Stimulated activated CD4-positive, alpha-beta T cell treated with anti-CD3 and anti-CD28 coated beads, Interleukin-2, amount 100 ng/mL, for 4 hours (primary cell): Measurements from ENCODE around the gene MLXIP.
"Not testable (repeated sequence)": the region's sequence is repeated elsewhere in the genome, so short reads cannot be mapped to it uniquely, and the experiment has no call there.

Source experiments
- DNase-seq: peaks from one replicate; pipeline ENCODE4 v3.0.0-alpha.2; 2020; ENCODE audit warnings: low read depth

MLXIP gene

DNA sequence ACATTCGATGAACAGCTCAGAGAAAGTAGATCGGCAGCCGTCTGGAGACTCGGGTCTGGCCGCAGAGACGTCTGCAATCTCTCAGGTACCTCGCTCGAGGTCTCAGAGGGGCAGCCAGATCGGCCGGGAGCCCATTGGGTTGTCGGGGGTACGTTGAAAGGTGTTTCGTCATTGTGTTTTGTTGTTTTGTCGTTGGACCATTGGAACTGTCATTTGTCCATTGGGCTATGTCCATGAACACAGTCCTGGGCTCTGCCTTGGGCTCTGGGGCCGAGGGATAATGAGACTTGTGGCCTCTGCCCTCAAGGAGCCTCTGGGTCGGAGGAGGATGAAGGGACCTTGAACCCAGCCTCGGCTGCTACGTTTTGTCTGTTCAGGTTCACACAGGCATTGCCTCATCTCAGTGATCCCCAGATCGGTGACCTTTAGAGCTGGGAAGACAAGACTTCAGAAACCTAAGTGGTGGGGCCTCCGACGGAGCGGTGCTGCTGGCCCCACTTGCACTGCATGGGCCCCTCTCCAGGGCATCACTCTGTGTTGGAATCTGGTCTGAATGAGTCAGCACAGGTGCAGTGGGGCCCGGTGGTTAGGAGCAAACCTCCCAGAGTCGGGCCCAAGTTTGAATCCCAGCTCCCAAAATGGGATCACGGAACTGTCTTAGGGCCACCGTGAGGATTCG is 23.6 kb upstream of the MLXIP start:
- DNase-seq: no peak

DNA sequence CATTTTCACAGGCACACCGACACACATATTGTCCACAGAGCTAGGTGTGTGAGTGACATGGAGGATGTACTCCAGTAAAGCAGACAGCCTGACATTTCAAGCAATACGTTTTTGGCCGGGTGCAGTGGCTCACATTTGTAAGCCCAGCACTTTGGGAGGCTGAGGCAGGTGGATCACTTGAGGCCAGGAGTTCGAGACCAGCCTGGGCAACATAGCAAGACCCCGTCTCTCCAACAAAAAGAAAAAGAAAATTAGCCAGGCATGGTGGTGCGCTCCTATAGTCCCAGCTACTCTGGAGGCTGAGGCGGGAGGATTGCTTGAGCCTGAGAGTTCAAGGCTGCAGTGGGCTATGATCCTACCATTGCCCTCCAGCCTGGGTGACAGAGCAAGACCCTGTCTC is 22.1 kb upstream of the MLXIP start:
- not testable (repeated sequence) for DNase-seq

GRCh38 chr12:122057007-122057735 is 21.4 kb upstream of the MLXIP start:
- DNase-seq: no peak

DNA sequence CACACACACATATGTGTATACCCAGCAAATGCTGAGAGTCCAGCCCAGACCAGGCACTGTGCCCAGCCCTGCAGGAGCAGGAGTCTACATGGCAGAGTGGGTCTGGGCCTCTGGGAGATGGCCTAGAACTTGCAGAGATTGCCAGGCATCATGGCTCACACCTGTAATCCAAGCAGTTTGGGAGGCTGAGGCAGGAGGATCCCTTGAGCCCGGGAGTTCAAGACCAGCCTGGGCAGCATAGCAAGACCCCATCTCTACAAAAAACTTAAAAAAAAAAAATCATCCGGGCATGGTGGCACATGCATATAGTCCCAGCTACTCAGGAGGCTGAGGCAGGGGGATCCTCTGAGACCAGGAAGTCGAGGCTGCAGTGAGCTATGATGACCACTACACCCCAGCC is 20.8 kb upstream of the MLXIP start:
- no peak for DNase-seq

DNA sequence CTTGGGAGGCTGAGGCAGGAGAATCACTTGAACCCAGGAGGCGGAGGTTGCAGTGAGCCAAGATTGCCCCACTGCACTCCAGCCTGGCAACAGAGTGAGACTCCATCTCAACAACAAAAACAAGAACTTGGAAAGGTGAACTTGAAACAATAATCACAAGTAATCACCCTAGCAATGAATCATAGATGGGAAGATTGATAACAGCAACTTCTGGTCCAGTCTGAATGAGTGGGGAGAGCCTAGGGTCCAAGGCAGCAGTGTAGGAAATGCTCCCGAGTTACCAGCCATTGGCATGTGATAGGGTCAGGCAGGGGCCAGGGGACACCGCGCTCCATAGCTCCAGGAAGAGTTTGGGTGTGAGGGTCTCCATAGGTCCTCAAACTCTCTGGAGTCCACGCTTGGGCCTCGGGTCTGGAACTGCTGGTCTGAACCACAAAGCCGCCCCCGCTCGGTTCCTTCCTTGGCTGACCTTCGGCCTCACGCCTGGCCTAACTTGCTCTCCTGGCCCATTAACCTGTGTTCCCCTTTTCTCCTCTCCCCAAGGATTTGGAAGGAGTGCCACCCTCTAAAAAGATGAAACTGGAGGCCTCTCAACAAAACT is 19.9 kb upstream of the MLXIP start:
- no peak for DNase-seq

DNA sequence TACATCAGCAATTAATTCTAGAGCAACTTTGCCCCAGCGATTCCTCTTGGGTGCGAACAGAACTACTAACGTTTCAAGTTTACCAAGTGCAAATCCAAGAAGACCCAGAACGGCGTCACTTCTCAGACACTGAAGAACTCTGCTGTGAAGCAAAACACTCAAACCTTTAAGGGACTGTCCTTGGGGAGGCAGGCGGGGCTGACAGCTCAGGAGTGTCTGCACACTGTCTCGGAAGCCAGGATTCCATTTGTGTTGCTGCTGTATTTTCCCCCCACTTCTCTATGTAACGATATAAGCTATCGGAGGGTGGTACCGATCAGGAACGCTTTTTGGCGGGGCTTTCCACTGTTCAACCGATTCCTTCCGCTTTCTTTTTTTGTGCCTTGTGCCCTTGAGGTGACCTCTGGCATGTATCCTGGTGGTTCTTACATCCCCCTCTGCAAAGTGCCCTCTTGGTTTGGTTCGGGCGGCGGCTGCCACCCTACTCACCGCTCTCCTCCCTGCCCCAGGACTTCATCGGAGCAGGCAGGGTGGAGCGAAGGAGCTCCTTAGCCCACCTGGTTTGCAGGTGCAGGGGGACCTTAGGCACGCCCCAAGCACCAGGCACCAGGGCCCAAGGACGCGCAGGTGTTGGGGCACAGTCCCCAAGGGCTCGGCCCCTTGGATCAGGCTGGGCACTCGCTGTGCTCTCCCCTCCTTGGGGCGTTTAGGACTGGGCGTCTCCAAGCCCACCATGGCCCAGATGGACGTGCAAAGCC is 19.2 kb upstream of the MLXIP start:
- DNase-seq: no peak

DNA sequence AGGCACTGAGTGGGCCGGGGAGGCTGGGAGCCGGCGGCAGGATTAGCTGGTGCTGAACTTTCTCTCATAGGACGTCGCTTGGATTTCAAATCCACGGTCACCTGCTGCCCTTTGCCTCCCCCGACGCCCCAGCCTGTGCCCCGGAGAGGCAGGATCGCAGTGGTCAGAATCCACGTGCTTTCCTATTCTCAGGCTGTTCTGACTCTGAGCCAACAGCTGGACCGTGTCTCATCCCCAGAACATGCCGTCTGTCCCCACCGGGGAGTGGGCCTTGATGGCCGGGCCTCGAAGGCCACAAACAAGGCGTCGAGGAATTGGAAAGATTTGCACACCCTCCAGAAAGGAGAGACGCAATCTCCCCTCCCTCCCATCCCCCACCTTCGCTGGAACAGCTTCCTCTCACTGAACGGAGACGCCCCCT is 18.5 kb upstream of the MLXIP start:
- no peak for DNase-seq

- no peak for DNase-seq
Observed at GRCh38 chr12:122061253-122061652, 17.3 kb upstream of the MLXIP start.

DNA sequence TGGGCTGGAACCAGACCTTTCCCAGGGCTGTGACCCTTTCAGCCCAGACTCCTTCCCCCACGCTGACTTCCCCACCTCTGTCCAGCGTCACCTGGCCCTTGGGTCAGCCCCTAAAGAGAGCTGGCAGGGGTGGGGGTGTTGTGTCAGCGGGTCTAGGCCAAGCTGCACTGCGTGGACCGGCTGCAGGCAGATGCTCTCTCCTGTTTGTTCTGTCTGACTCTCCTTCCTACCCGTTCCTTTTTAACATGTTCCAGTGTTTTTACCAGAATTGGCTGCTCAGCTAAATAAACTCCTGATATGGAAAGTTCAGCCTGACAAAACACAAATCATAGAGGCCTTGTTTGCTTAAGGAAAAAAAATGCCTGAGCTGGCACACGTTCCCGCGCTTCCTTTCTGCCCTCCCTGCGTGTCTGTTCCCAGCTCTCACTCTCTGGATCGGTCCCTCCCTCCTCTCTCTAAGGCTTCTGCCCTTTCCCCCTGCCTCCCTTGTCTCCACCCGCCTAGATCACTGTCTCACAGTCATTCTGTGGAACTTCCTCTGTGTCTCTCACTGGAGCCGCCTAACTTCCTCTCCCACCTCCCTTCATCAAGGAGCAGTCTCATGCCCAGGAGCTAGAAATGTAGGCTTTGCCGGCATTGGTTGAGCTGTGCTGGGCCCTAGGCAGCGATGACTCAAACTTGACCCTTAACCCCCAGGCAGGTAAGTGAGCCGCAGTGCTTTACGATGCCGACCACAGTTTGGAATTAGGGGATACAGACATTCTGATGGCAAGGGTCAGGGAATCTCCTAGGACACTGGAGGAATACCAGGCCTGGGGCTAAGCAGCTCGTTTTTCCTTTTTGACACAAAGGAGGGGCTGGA is 15.5 kb upstream of the MLXIP start:
- DNase-seq: no peak

DNA sequence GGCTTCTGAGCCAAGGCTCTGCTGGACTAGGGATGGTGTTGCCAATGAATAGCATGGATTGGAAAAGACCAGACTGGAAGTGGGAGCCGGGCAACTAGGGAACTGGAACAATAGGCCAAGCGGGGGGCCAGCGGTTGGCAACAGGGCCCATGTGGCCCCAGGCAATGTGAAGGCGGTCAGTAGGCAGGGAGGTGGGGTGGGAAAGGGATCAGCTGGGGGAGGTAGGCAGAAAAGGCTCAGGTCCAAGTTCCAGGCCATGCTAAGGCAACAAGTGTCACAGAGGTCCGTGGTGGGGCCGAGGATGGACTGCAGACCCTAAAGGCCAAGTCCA is 14.9 kb upstream of the MLXIP start:
- DNase-seq: no peak

DNA sequence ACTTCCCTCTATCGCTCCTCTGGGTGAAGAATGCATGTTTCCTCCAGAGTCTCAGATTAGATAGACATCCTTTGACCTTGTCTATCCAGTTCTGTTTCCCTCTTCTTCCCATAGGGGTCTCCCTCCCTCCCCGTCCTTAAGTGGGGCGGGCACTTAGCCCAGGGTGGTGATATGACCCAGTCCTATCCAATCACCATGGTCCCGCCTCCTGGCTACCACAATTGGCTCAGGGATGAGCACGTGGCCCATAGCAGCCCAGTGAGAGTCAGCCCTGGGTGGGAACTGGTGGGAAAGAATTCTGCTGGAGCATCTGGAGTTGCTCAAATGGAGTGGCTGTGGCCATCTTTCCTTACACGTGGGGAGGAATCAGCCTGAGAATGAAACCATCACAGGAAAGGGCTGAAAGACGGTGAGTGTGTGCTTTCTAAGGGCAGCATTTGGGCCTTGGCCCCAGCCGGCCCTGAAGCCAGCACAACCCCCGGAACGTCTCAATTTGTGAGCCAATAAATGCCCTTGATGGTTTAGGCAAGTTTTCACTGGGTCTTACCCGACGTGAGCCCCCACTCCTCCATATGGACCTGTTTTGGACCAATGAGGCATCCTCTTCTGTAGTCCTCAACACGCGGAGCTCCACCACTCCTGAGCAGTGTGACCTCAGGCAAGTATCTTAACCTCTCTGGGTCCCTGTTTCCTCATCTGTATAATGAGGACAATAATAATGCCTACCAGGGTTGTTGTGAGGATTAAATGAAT is 14.4 kb upstream of the MLXIP start:
- DNase-seq: no peak

DNA sequence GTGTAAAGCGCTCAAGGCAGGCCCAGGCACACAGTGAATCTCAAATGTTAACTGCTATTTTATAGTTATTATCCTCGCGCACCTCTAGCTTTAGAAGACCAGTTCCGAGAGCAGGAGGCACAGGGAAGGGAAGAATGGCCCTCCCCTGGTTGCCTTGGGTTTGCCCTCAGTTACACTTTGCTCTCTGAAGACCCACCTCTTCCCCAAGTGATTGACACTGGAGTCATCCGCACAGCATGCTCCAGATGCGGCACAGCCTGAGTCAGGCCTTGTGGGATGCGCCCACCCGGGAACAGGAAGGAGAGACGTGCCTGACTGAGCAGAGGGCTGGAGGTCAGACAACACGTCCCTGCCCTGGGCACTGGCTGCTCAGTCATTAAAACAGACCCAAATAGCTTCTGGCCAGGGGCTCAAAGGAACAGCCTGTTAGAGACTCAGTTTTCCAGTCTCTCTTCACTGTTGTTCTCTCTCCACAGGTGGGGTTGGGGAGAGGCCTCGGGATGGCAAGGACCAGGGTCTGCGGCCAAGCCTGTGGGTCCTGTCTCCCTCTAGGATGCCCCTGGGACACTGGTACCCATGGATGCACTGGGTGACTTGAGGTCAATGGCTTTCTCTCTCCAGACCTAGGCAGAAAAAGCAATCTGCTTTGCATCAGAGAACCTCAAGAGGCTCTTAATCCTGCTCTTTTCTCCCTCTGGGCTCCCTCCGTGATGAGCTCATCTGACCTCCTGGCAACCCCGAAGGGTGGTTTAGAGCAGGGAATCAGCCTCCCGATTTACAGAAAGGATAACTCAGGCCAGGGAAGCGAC is 13.6 kb upstream of the MLXIP start:
- no peak for DNase-seq

DNA sequence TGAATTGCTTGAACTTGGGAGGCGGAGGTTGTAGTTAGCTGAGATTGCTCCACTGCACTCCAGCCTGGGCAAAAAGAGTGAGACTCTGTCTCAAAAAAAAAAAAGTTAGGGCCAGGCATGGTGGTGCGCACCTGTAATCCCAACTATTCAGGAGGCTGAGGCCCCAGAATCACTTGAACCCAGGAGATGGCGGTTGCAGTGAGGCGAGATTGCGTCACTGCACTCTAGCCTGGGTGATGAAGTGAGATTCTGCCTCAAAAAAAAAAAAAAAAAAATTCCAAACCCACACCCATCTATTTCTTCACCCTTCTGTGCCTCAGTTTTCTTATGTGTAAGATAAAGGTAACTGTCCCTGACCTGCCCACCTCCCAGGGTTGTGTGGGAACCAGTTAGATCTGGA is 11.0 kb upstream of the MLXIP start:
- DNase-seq: no peak

DNA sequence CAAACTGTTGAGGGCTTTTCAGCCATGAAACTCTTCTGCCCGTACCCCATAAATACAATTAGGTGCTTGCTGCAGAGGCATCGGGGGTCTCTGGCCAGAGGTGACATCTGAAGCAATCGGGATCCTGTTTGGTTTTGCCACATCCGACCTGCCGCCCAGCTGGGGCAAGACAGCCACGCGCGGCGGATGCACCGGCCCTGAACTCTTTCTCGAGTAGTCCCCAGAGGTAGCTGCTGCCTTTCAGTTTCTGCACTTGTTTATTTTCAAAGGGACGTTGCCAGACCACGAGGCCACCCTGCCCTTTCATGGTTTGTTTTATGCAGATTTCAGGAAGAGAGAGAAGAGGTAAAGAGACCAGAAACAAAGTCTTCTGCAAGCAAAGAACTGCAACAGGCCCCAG is 10.6 kb upstream of the MLXIP start:
- no peak for DNase-seq

GRCh38 chr12:122072031-122072970 is 6.3 kb upstream of the MLXIP start:
- DNase-seq: no peak

GRCh38 chr12:122073815-122074214 is 4.7 kb upstream of the MLXIP start:
- DNase-seq: no peak

DNA sequence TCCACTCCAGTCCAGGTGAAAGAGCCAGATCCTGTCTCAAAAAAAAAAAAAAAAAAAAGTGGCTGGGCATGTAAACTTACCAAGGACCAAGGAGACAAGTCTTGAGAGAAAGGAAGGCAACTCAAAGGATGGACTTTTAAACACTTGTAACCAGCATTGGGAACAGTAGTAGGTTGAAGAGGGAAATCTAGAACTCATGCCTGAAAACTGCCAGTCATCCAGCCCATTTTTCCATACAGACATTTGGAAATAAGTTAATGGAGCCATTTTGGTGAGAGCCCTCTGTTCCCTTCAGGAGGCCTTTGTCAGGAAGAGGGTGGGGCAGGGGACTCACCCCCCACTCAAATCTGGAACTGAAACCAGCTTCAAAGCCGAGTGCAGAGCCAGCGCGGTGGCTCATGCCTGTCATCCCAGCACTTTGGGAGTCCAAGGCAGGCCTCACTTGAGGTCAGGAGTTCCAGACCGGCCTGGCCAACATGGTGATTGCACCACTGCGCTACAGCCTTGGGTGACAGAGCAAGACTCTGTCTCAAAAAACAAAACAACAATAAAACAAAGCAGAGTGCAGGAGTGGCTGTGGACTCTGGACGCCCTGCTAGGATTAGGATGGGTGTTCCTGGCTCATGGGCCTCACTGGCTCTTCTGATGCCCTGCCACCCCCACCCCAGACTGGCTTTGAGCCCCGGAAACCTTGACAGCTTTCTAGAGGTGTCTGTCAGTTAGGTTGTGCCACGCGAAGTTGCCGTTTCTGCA is 1.6 kb upstream of the MLXIP start:
- no peak for DNase-seq

DNA sequence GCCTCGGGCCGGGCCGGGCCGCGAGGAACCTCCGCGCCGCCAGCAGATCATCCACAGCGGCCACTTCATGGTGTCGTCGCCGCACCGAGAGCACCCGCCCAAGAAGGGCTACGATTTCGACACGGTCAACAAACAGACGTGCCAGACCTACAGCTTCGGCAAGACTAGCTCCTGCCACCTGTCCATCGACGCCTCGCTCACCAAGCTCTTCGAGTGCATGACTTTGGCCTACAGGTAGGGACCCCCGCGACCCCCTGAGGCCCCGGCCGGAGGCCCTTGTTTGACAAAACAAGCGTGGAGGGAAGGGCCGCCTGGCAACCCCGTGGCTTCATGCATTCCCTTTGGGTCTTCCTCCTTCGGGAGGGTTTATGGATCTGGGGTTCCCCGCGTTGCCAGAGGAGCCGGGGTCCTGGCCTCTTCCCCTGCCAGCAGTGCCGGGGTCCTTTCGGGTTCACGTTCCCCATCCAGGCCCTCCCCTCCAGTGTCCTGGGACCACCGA is 526 bp downstream of the MLXIP start:
- DNase-seq: no peak
